K562 (cell line): Measurements from ENCODE around the gene CGB3. TPM values are rescaled to one million over a fixed set of nuclear protein-coding genes. Genes with fewer than 3 reads are reported as not detected.

ENCODE experiments used
- ATAC-seq: fragments of 200-7000 bp; cut with Tn5 transposase; 3 replicates; pipeline ENCODE4 v1.9.1; 2020; ENCODE audit warnings: moderate library complexity
- BruUV-seq: library from RNA; stranded (reverse); fragments of 400-500 nt; replicated peaks from 2 replicates; lab custom pipeline; 2021; lab: Mats Ljungman, UMichigan
- CTCF ChIA-PET: fragments of 300-600 bp; formaldehyde crosslinking; extraction: SDS; loops from one replicate; lab custom pipeline; 2021; ENCODE audit warnings: low intra/inter-chr PET ratio; lab: Yijun Ruan, JAX
- POLR2A ChIA-PET: fragments of 300-600, 350-650 bp; sonication (Branson Sonifier 250); formaldehyde crosslinking; extraction: SDS; loops from one replicate; lab custom pipeline; 2021; ENCODE audit warnings: antibody characterized with exemption, inconsistent platforms; lab: Yijun Ruan, JAX
- DNase-seq, 4 experiments: peaks; one replicate each; pipeline versions ENCODE4 v3.0.0 to v3.0.0-alpha.2; 2011 to 2018; ENCODE audit warnings: low spot score in 3 of 4, mixed read lengths in 3 of 4; ENCODE audit errors: extremely low read depth in 1 of 4
- FAIRE-seq: peaks from 2 replicates; lab custom pipeline; 2011; peaks lifted over from hg19 to GRCh38; lab: Jason Lieb, UNC
- H2AFZ ChIP-seq: 2 replicates; pipeline ENCODE4 v1.6.0; 2011; ENCODE audit warnings: low read depth, low read length, control low read depth, inconsistent platforms
- H3K27ac ChIP-seq: fragments of 200-600 bp; 3 replicates; pipeline ENCODE4 v1.8.0; 2011; ENCODE audit warnings: low read depth, mild to moderate bottlenecking, control low read depth, inconsistent platforms, low read length, moderate library complexity, mixed read lengths; ENCODE audit errors: extremely low read depth
- H3K27me3 ChIP-seq, 2 experiments: fragments of 300-600 bp in 1 of 2; 2 replicates in 1 of 2; 3 replicates in 1 of 2; pipeline versions ENCODE4 v1.6.0 to v1.8.0; 2011; ENCODE audit warnings: inconsistent platforms in 2 of 2, low read length in 2 of 2, mild to moderate bottlenecking in 1 of 2, mixed read lengths in 1 of 2, moderate library complexity in 1 of 2; ENCODE audit not compliant: control insufficient read depth in 2 of 2, insufficient read depth in 2 of 2
- H3K36me3 ChIP-seq: fragments of 300-600 bp; 3 replicates; pipeline ENCODE4 v1.8.0; 2011; ENCODE audit warnings: mild to moderate bottlenecking, low read length, inconsistent platforms; ENCODE audit not compliant: control insufficient read depth, insufficient read depth
- H3K4me1 ChIP-seq, 2 experiments: fragments of 200-600 bp in 1 of 2; replicated peaks in 1 of 2; 2 replicates in 1 of 2; 3 replicates in 1 of 2; pipeline versions ENCODE4 v1.5.1 to v1.8.0; 2011; ENCODE audit warnings: inconsistent platforms in 2 of 2, low read length in 2 of 2, mild to moderate bottlenecking in 1 of 2, mixed read lengths in 1 of 2, moderate library complexity in 1 of 2; ENCODE audit not compliant: control insufficient read depth in 2 of 2, insufficient read depth in 2 of 2
- H3K4me2 ChIP-seq: 2 replicates; pipeline ENCODE4 v1.6.1; 2011; ENCODE audit warnings: low read length, control low read depth, inconsistent platforms, mixed read lengths; ENCODE audit not compliant: insufficient read depth
- H3K4me3 ChIP-seq: fragments of 200-600 bp; sonication (generic), shearing (Covaris generic); 2 replicates; pipeline ENCODE4 v1.5.1; 2016; ENCODE audit warnings: control low read depth, inconsistent platforms
- H3K79me2 ChIP-seq: fragments of 200-600 bp; 3 replicates; pipeline ENCODE4 v1.8.0; 2011; ENCODE audit warnings: low read length, inconsistent platforms; ENCODE audit not compliant: control insufficient read depth, insufficient read depth
- H3K9ac ChIP-seq, 2 experiments: 2 replicates each; pipeline versions ENCODE4 v1.6.0 to v1.6.1; 2011; ENCODE audit warnings: low read depth in 2 of 2, low read length in 2 of 2, control low read depth in 1 of 2, inconsistent platforms in 1 of 2, mild to moderate bottlenecking in 1 of 2, mixed read lengths in 1 of 2; ENCODE audit not compliant: insufficient read depth in 1 of 2
- H3K9me1 ChIP-seq: one replicate; pipeline ENCODE4 v1.6.0; 2011; ENCODE audit warnings: inconsistent platforms, mild to moderate bottlenecking, low read length, moderate library complexity; ENCODE audit not compliant: control insufficient read depth, insufficient read depth
- H3K9me3 ChIP-seq: replicated peaks from 2 replicates; pipeline ENCODE4 v1.5.1; 2011; ENCODE audit warnings: low read depth, low read length, inconsistent platforms; ENCODE audit not compliant: control insufficient read depth, insufficient read depth
- H4K20me1 ChIP-seq: replicated peaks from 2 replicates; pipeline ENCODE4 v1.6.1; 2011; ENCODE audit warnings: low read length, inconsistent platforms, mixed read lengths; ENCODE audit not compliant: control insufficient read depth, insufficient read depth
- CBFB ChIP-seq: sonication (generic); formaldehyde crosslinking; IDR thresholded peaks from 2 replicates; pipeline ENCODE4 v1.4.0; 2020; ENCODE audit warnings: mild to moderate bottlenecking, missing genetic modification reagents
- CTCFL ChIP-seq: IDR thresholded peaks from 2 replicates; pipeline ENCODE4 v1.6.1; 2011; ENCODE audit warnings: borderline replicate concordance, low read depth, mild to moderate bottlenecking, moderate library complexity, low read length; ENCODE audit not compliant: insufficient read depth, poor library complexity, severe bottlenecking
- EP300 ChIP-seq: IDR thresholded peaks from 2 replicates; pipeline ENCODE4 v1.6.1; 2012; ENCODE audit warnings: low read length, improper control_type of control experiment
- GABPB1 ChIP-seq: sonication (generic); formaldehyde crosslinking; IDR thresholded peaks from 2 replicates; pipeline ENCODE4 v1.8.0; 2022; ENCODE audit warnings: mild to moderate bottlenecking, missing genetic modification reagents
- GTF2E2 ChIP-seq: fragments of 200-800 bp; sonication (Bioruptor generic); IDR thresholded peaks from 2 replicates; pipeline ENCODE4 v1.6.1; 2016; ENCODE audit warnings: missing genetic modification characterization, missing compliant biosample characterization
- MTF1 ChIP-seq: fragments of 250-450 bp; sonication (Bioruptor Pico); IDR thresholded peaks from 2 replicates; pipeline ENCODE4 v1.9.0; 2021; ENCODE audit warnings: moderate library complexity, mild to moderate bottlenecking, inconsistent platforms, borderline replicate concordance
- NRF1 ChIP-seq, 2 experiments: fragments of 450-650 bp; IDR thresholded peaks in 1 of 2; conservative IDR thresholded peaks in 1 of 2; 2 replicates each; pipeline ENCODE4 v1.6.1; 2014; ENCODE audit warnings: mild to moderate bottlenecking in 2 of 2
- PHTF2 ChIP-seq: fragments of 250-450 bp; sonication (Bioruptor Pico); IDR thresholded peaks from 2 replicates; pipeline ENCODE4 v1.5.0; 2021; ENCODE audit warnings: mild to moderate bottlenecking
- POLR3A ChIP-seq: IDR thresholded peaks from 2 replicates; pipeline ENCODE4 v1.6.1; 2011; ENCODE audit warnings: borderline replicate concordance, mild to moderate bottlenecking, moderate library complexity; ENCODE audit not compliant: insufficient read length, insufficient read depth; ENCODE audit errors: extremely low read depth
- RBFOX2 ChIP-seq: fragments of 200-400 bp; formaldehyde crosslinking; IDR thresholded peaks from 2 replicates; pipeline ENCODE4 v1.6.1; 2017; ENCODE audit warnings: low read depth, mild to moderate bottlenecking, low read length, moderate library complexity
- TFE3 ChIP-seq: fragments of 450-650 bp; formaldehyde crosslinking; IDR thresholded peaks from 2 replicates; pipeline ENCODE4 v1.4.0; 2020; ENCODE audit warnings: mild to moderate bottlenecking, mixed read lengths
- THRAP3 ChIP-seq: fragments of 450-650 bp; IDR thresholded peaks from 2 replicates; pipeline ENCODE4 v1.6.1; 2016; ENCODE audit warnings: mild to moderate bottlenecking, inconsistent platforms, borderline replicate concordance
- TOE1 ChIP-seq, 2 experiments: fragments of 450-650 bp in 1 of 2; sonication (generic) in 1 of 2; formaldehyde crosslinking in 1 of 2; IDR thresholded peaks; 2 replicates each; pipeline versions ENCODE4 v1.7.1 to v1.8.0; 2016 to 2022; ENCODE audit warnings: borderline replicate concordance in 2 of 2, mild to moderate bottlenecking in 2 of 2, antibody characterized with exemption in 1 of 2, inconsistent platforms in 1 of 2, low read depth in 1 of 2, missing genetic modification reagents in 1 of 2, moderate library complexity in 1 of 2
- ZBTB7A ChIP-seq: IDR thresholded peaks from 2 replicates; pipeline ENCODE4 v1.6.1; 2011; ENCODE audit warnings: low read depth, mild to moderate bottlenecking, low read length, moderate library complexity, borderline replicate concordance; ENCODE audit not compliant: control insufficient read depth
- ZNF143 ChIP-seq: sonication (generic); formaldehyde crosslinking; IDR thresholded peaks from 2 replicates; pipeline ENCODE4 v1.9.0; 2022; ENCODE audit warnings: mild to moderate bottlenecking, missing genetic modification reagents
- ZNF668 ChIP-seq: fragments of 250-450 bp; sonication (Bioruptor Pico); IDR thresholded peaks from 2 replicates; pipeline ENCODE4 v1.8.0; 2022; ENCODE audit warnings: mild to moderate bottlenecking, inconsistent platforms
- WGBS: fragments of 100-300 bp; shearing (Covaris generic); methylation state at CpG from one replicate; pipeline ENCODE4 v1.1.6; 2016; ENCODE audit warnings: low coverage, mixed read lengths; ENCODE audit not compliant: insufficient coverage; ENCODE audit errors: missing lambda C conversion rate; 5-methylcytosine and 5-hydroxymethylcytosine counted together
- in situ Hi-C: fragments of 300-500 bp; cut with MboI; formaldehyde crosslinking; loops from 4 replicates; pipeline ENCODE4 v1.15.0; 2018; ENCODE audit warnings: inconsistent platforms, mixed read lengths
- intact Hi-C: fragments of 100-400 bp; cut with micrococcal nuclease; formaldehyde crosslinking; loops from 2 replicates; pipeline ENCODE4 v1.14.2; 2022
- polyA plus RNA-seq, 8 experiments: library from polyadenylated mRNA; depleted of rRNA in 4 of 8; stranded (reverse) in 5 of 8; unstranded in 3 of 8; fragments of >200 nt; fragmentation: Nextera tagmentation in 2 of 8; fragmentation: Illumina TruSeq in 1 of 8; extraction: Ambion mirVana in 2 of 8; extraction: Trizol in 1 of 8; gene quantifications; 2 replicates each; pipeline versions ENCODE4 v1.2.1 to v1.2.3, GENCODE V29; 2011 to 2014; ENCODE audit warnings: inconsistent platforms in 1 of 8, missing spikeins in 1 of 8
- total RNA-seq, 7 experiments: library from RNA; depleted of rRNA in 6 of 7; stranded (reverse); fragments of >200 nt in 6 of 7; fragmentation: Illumina TruSeq in 2 of 7; extraction: Trizol in 2 of 7; gene quantifications; 2 replicates each; pipeline versions ENCODE4 v1.2.1 to v1.2.3, GENCODE V29; 2011 to 2021; ENCODE audit warnings: low replicate concordance in 1 of 7

The CGB3 gene
- total and polyA plus RNA-seq, 9 of the 15 experiments (the other 6 are each of a cell fraction or from before 2014, with no cell fraction given): not detected

DNA sequence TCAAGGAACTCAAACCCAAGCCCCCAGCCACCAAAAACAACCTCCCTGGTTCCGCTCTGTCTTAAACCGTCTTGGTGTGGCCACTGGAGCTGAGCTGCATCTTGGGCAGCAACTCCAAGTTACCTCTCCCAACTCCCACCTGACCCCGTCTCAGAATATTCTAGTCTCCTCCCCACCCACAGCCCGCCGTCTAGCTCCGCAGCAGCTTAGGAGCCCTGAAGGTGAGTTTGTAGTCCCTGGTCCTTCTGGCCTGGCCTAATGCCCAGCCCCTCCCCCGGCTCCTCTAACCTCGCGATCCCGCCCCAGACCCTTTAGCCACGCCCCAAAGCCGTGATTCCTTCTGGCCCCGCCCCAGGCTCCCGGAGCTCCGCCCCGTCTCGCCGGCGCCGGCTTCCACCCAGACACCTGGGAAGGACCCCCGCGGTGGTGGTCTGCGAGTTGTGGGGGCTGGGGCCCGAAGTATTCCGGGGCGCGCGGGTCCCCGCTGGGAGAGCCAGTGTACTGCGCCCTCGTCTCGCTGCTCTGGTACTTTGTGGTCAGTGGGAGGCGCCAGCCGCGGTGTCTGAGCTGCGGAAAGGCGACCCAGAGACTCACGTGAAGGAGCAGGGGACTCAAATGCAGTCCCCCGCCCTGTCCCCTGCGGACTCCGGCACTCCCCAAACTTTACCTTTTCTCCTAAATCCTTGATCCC lies 4.7 kb downstream of the CGB3 start:
- Histone ChIP-seq H3K9ac (peak overlapping the region in 1 of 2 experiments; percentile 88; a peak in 2 of 4 replicates), H3K4me3 (peak overlapping the region; percentile 41), H2AFZ (peak overlapping the region; percentile 62; the same call in 1 of the 2 replicates), H3K9me1 (peaks cover 7% of the 10 kb centered on the region), H4K20me1 (peaks cover 12% of the 10 kb centered on the region; the same call in 1 of the 2 replicates), H3K27ac (no peak overlapping the region), H3K4me1 (peaks cover 21 to 59% of the 10 kb centered on the region in 2 experiments; a peak in 4 of 5 replicates), H3K27me3 (no peaks in the 10 kb centered on the region), H3K4me2 (peak overlapping the region; percentile 76), H3K9me3 (no peaks in the 10 kb centered on the region), H3K79me2 (no peaks in the 10 kb centered on the region), H3K36me3 (peaks cover 23% of the 10 kb centered on the region; the same call in 2 of the 3 replicates)
- FAIRE-seq (peak; percentile 75), ATAC-seq (peak; percentile 87), DNase-seq (peak; percentile 91 to 93 (median 91))
- BruUV-seq: no TSS peak
- CTCF ChIA-PET: interaction anchor here (0.6 kb wide), 1 partner anchor 54 kb away, joined by 5 read pairs; no protein-coding TSS in a partner anchor
- in situ Hi-C loops: no loop called here
- 4% methylated on average over 30 of the region's 41 CpGs for WGBS
- intact Hi-C loops: no loop called here
- POLR2A ChIA-PET: interaction anchor here (0.6 to 1.6 kb wide), 9 partner anchors 9 to 655 kb away, joined by 3 to 5 read pairs (median 3); partner anchors contain the start of gene CGB2
- TF ChIP-seq POLR3A (no peak), ZBTB7A (0 out of 2 replicates have a peak, but pooled peaks have one; percentile 47), MTF1 (CRISPR knock-in tag) (no peak), CTCFL (no peak), CBFB (CRISPR knock-in tag) (peak; percentile 65; the same call in 1 of the 2 replicates), GTF2E2 (tag) (no peak), GABPB1 (CRISPR knock-in tag) (0 out of 2 replicates have a peak, but pooled peaks have one; percentile 25), ZNF143 (CRISPR knock-in tag) (no peak), PHTF2 (no peak), ZNF668 (no peak), NRF1 (conservative IDR thresholded peaks at IDR 0.05 in 1 of 2, IDR thresholded peaks at IDR 0.05 in 1 of 2) (peak; percentile 43 to 54; a peak in 3 of 4 replicates), TFE3 (CRISPR knock-in tag) (no peak), TOE1 (IDR thresholded peaks at IDR 0.05; ENCODE audit: borderline replicate concordance) (no peak; the same call in 1 of the 2 replicates), TOE1 (CRISPR knock-in tag; IDR thresholded peaks at IDR 0.05; ENCODE audit: borderline replicate concordance, low read depth) (no peak), RBFOX2 (no peak), EP300 (no peak), THRAP3 (no peak)
